GF-D8 (cell line): ENCODE results near the gene NPTN.

Experiments
- DNase-seq: peaks from one replicate; lab custom pipeline; 2025; lab: John Stamatoyannopoulos, UW

NPTN gene

GRCh38 chr15:73518180-73518862 is 114.9 kb downstream of the NPTN start:
- no peak for DNase-seq

GRCh38 chr15:73517566-73517965 is 115.6 kb downstream of the NPTN start:
- no peak for DNase-seq

DNA sequence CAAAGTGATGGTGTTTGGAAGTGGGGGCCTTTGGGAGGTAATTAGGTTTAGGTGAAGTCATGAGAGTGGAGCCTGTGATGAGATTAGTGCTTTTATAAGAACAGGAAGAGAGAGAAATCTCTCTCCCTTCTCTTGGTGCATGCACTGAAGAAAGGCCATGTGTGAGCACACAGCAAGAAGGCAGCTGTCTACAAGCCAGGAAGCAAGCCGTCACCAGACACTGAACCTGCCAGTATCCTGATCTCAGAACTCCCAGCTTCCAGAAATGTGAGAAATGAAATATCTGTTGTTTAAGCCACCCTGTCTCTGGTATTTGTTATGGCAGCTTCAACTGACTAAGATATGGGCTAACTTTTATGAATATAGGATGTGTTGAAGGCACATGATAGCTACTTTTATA is 117.7 kb downstream of the NPTN start:
- no peak for DNase-seq
